Transverse colon (tissue), 4 donors: ENCODE results near the gene RNF135.

ENCODE experiments used
- EP300 ChIP-seq: sonication (generic); formaldehyde crosslinking; IDR thresholded peaks from one replicate; pipeline ENCODE4 v1.6.1; 2017; ENCODE audit warnings: antibody characterized with exemption, low read depth
- POLR2A ChIP-seq: fragments of 450-650 bp; IDR thresholded peaks from one replicate; pipeline ENCODE4 v1.6.1; 2016; ENCODE audit warnings: antibody characterized with exemption, mild to moderate bottlenecking, moderate library complexity
- POLR2AphosphoS5 ChIP-seq, 3 donors: sonication (generic); formaldehyde crosslinking; IDR thresholded peaks; one replicate each; pipeline ENCODE4 v1.6.1; 2016; ENCODE audit warnings: antibody characterized with exemption in 3 of 3
- TF ChIP-seq, protein P1 (sequence below), 5 experiments: fragments of 200-600 bp in 3 of 5; fragments of 450-650 bp in 2 of 5; sonication (generic) in 3 of 5; IDR thresholded peaks; 1 replicate in 2 of 5; 2 replicates in 3 of 5; pipeline ENCODE4 v1.5.1; 2016 to 2017; ENCODE audit warnings: antibody characterized with exemption in 5 of 5, inconsistent platforms in 3 of 5, mild to moderate bottlenecking in 2 of 5, moderate library complexity in 1 of 5

DNA sequence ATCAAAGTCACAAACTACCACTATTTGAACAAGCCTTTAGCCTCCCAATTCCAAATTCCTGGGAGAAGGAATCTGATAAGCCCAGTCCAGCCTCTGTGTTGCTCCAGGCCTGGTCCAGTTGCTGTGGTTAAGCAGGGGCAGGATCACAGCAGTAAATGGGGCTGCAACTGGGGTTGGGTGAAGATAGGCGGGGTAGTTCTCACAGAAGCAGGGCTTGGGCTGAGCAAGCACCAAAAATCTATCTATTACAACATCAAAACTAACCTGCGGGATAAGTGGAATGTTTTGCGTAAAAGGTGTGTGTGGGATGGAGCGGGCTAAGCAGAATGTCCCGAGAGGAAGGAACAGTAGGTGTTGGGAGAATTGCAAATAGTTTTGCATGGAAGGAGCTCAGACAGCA lies 23.0 kb upstream of the RNF135 start:
- TF ChIP-seq, protein P1, sequence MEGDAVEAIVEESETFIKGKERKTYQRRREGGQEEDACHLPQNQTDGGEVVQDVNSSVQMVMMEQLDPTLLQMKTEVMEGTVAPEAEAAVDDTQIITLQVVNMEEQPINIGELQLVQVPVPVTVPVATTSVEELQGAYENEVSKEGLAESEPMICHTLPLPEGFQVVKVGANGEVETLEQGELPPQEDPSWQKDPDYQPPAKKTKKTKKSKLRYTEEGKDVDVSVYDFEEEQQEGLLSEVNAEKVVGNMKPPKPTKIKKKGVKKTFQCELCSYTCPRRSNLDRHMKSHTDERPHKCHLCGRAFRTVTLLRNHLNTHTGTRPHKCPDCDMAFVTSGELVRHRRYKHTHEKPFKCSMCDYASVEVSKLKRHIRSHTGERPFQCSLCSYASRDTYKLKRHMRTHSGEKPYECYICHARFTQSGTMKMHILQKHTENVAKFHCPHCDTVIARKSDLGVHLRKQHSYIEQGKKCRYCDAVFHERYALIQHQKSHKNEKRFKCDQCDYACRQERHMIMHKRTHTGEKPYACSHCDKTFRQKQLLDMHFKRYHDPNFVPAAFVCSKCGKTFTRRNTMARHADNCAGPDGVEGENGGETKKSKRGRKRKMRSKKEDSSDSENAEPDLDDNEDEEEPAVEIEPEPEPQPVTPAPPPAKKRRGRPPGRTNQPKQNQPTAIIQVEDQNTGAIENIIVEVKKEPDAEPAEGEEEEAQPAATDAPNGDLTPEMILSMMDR (IDR thresholded peaks at IDR 0.05): no peak
- no peak for TF ChIP-seq POLR2A
- TF ChIP-seq POLR2AphosphoS5 (IDR thresholded peaks at IDR 0.05): no peak
- no peak for TF ChIP-seq EP300
